Testis (tissue), 3 donors: Measurements from ENCODE around the gene ANKRD18B. TPM values are rescaled to one million over a fixed set of nuclear protein-coding genes. Genes with fewer than 3 reads are reported as not detected.
"Not testable (repeated sequence)": the region's sequence is repeated elsewhere in the genome, so short reads cannot be mapped to it uniquely, and the experiment has no call there.

Source experiments
- DNase-seq: peaks from one replicate; pipeline ENCODE4 v3.0.0-alpha.2; 2019
- H3K27ac ChIP-seq, 2 donors: fragments of 200-600 bp; sonication (generic); one replicate each; pipeline ENCODE4 v1.5.1; 2019
- H3K27me3 ChIP-seq: fragments of 200-600 bp; sonication (generic); one replicate; pipeline ENCODE4 v1.5.1; 2019
- H3K36me3 ChIP-seq: fragments of 200-600 bp; sonication (generic); one replicate; pipeline ENCODE4 v1.5.1; 2017; ENCODE audit warnings: low read depth; ENCODE audit errors: missing control alignments
- H3K4me1 ChIP-seq: fragments of 200-600 bp; sonication (generic); one replicate; pipeline ENCODE4 v1.5.1; 2019
- H3K4me3 ChIP-seq, 2 donors: fragments of 200-600 bp; sonication (generic); one replicate each; pipeline ENCODE4 v1.5.1; 2017 to 2019
- H3K9me3 ChIP-seq: fragments of 200-600 bp; sonication (generic); one replicate; pipeline ENCODE4 v1.5.1; 2017
- POLR2A ChIP-seq: fragments of 450-650 bp; IDR thresholded peaks from one replicate; pipeline ENCODE4 v1.6.1; 2017; ENCODE audit warnings: antibody characterized with exemption, mild to moderate bottlenecking, moderate library complexity
- WGBS, 2 donors: methylation state at CpG; one replicate each; pipeline ENCODE4 v1.1.5; 2018; 5-methylcytosine and 5-hydroxymethylcytosine counted together
- intact Hi-C: fragments of 100-400 bp; cut with DNase I; formaldehyde crosslinking; loops from one replicate; pipeline ENCODE4 v1.15.1; 2023; ENCODE audit warnings: low total_unique reads
- polyA plus RNA-seq: library from polyadenylated mRNA; stranded (reverse); fragments of 350-450 nt; fragmentation: Illumina TruSeq; extraction: RNeasy Lipid Tissue Mini Kit (QIAGEN cat#74804); gene quantifications from one replicate; pipeline ENCODE4 v1.2.3, GENCODE V29; 2014; ENCODE audit warnings: low read depth, low replicate concordance; ENCODE audit not compliant: insufficient read depth
- total RNA-seq, 2 donors: library from RNA; depleted of rRNA; stranded (reverse); fragments of >200 nt; gene quantifications; one replicate each; pipeline ENCODE4 v1.2.3, GENCODE V29; 2016
- TF ChIP-seq, protein P1 (sequence below), 3 experiments: fragments of 450-650 bp in 2 of 3; fragments of 200-600 bp in 1 of 3; sonication (generic) in 1 of 3; IDR thresholded peaks; one replicate each; pipeline ENCODE4 v1.5.1; 2016 to 2019; ENCODE audit warnings: antibody characterized with exemption in 3 of 3, mild to moderate bottlenecking in 2 of 3, moderate library complexity in 1 of 3

Gene ANKRD18B
- total and polyA plus RNA-seq, 3 donors from 2014 or later, result 6.3 to 49.4 (median 33.6) TPM

DNA sequence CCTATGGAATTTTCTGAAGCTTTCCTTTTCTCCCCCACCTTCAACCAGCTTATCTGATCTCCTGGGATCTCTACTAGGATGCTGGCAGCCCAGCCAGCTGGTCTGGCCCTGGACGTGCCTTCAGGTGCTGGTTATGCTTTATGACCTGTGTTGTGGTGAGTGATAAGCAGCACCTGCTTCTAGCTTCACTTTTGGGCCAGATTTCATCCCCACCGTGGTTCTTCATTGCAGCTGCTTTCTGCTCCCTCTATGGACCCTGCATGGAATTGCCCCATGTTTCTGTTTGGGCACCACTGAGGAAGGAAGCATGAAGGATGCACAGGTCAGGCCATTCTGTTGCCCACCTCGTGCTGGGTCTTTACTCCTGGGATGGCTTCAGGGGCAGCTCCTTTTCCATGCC is 80.2 kb downstream of the ANKRD18B start:
- intact Hi-C loops, result not testable (repeated sequence)

GRCh38 chr9:33604936-33605335 is 80.9 kb downstream of the ANKRD18B start:
- H3K4me3 ChIP-seq, H3K36me3 ChIP-seq, intact Hi-C loops, H3K9me3 ChIP-seq, H3K27me3 ChIP-seq, H3K4me1 ChIP-seq: not testable (repeated sequence)
- WGBS, 2 donors, result 39 to 44% methylated on average over 4 of the region's 4 CpGs
- H3K27ac ChIP-seq, result peak overlapping the region in 1 of 2 donors; percentile 30
- peak; percentile 77 for DNase-seq

More for the DNA sequence above, 80.2 kb downstream of the ANKRD18B start:
- H3K27ac ChIP-seq, H3K4me1 ChIP-seq, H3K9me3 ChIP-seq, H3K4me3 ChIP-seq, H3K36me3 ChIP-seq, H3K27me3 ChIP-seq: not testable (repeated sequence)
- DNase-seq, result peak; percentile 36
- WGBS, 2 donors, result 34 to 49% methylated on average over 2 to 3 of the region's 3 CpGs

- Histone ChIP-seq H3K4me1 (no peaks in the 10 kb centered on the region), H3K4me3 (no peak overlapping the region), H3K27me3 (no peaks in the 10 kb centered on the region), H3K36me3 (no peaks in the 10 kb centered on the region), H3K9me3 (no peaks in the 10 kb centered on the region), H3K27ac (no peak overlapping the region)
- intact Hi-C loops, result no loop called here
- TF ChIP-seq, protein P1, sequence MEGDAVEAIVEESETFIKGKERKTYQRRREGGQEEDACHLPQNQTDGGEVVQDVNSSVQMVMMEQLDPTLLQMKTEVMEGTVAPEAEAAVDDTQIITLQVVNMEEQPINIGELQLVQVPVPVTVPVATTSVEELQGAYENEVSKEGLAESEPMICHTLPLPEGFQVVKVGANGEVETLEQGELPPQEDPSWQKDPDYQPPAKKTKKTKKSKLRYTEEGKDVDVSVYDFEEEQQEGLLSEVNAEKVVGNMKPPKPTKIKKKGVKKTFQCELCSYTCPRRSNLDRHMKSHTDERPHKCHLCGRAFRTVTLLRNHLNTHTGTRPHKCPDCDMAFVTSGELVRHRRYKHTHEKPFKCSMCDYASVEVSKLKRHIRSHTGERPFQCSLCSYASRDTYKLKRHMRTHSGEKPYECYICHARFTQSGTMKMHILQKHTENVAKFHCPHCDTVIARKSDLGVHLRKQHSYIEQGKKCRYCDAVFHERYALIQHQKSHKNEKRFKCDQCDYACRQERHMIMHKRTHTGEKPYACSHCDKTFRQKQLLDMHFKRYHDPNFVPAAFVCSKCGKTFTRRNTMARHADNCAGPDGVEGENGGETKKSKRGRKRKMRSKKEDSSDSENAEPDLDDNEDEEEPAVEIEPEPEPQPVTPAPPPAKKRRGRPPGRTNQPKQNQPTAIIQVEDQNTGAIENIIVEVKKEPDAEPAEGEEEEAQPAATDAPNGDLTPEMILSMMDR (IDR thresholded peaks at IDR 0.05), result no peak
- TF ChIP-seq POLR2A, result no peak
- 79 to 80% methylated on average over 1 of the region's 1 CpG for WGBS, 2 donors
- no peak for DNase-seq
Measured at GRCh38 chr9:33611358-33611757, 87.3 kb downstream of the ANKRD18B start.

GRCh38 chr9:33612410-33612809 is 88.4 kb downstream of the ANKRD18B start:
- H3K27me3 ChIP-seq, DNase-seq, H3K4me3 ChIP-seq, H3K36me3 ChIP-seq, intact Hi-C loops, H3K27ac ChIP-seq, H3K4me1 ChIP-seq, H3K9me3 ChIP-seq: not testable (repeated sequence)
- WGBS, 2 donors, result 61 to 65% methylated on average over 2 of the region's 2 CpGs

GRCh38 chr9:33614001-33614687 is 90.1 kb downstream of the ANKRD18B start:
- no peak for DNase-seq
- no peaks in the 10 kb centered on the region for H3K36me3 ChIP-seq
- H3K9me3 ChIP-seq, result no peaks in the 10 kb centered on the region
- 97 to 98% methylated on average over 7 of the region's 7 CpGs for WGBS, 2 donors
- H3K4me3 ChIP-seq, result no peak overlapping the region
- no peak overlapping the region for H3K27ac ChIP-seq
- H3K4me1 ChIP-seq, result no peaks in the 10 kb centered on the region
- TF ChIP-seq POLR2A, result no peak
- TF ChIP-seq, protein P1 (IDR thresholded peaks at IDR 0.05), result no peak
- intact Hi-C loops, result no loop called here
- H3K27me3 ChIP-seq, result no peaks in the 10 kb centered on the region

- intact Hi-C loops, DNase-seq, H3K27ac ChIP-seq, H3K27me3 ChIP-seq, H3K9me3 ChIP-seq, H3K4me1 ChIP-seq, H3K36me3 ChIP-seq: not testable (repeated sequence)
- H3K4me3 ChIP-seq, result peak overlapping the region in 1 of 2 donors; percentile 32
- WGBS, 2 donors, result 57 to 77% methylated on average over 4 to 9 of the region's 9 CpGs
Measured at GRCh38 chr9:33618370-33618769, 94.3 kb downstream of the ANKRD18B start.
